SK-MEL-5 (cell line): Measurements from ENCODE around the gene PDGFC. TPM values are rescaled to one million over a fixed set of nuclear protein-coding genes. Genes with fewer than 3 reads are reported as not detected.
"Not testable (repeated sequence)": the region's sequence is repeated elsewhere in the genome, so short reads cannot be mapped to it uniquely, and the experiment has no call there.

Experiments
- DNase-seq: peaks from one replicate; pipeline ENCODE4 v3.0.0-alpha.2; 2016; ENCODE audit warnings: low read depth, low spot score
- in situ Hi-C: cut with HindIII; loops from 2 replicates; pipeline ENCODE4 v1.10.0; 2016; ENCODE audit warnings: low sequenced_read_pairs, high pct_unique_total_duplicates, low pct_unique_long_range_greater_than_20kb
- total RNA-seq: library from RNA; depleted of rRNA; stranded (reverse); fragments of >200 nt; shearing (Covaris generic); gene quantifications from 2 replicates; pipeline ENCODE4 v1.2.3, GENCODE V29; 2014

Gene PDGFC
- total RNA-seq, 1 experiment from 2014 or later, result 5.4 TPM

- in situ Hi-C loops, result no loop called here
- no peak for DNase-seq
Observed at GRCh38 chr4:156939139-156939538, 32.5 kb downstream of the PDGFC start.

GRCh38 chr4:156934259-156934635 is 37.4 kb downstream of the PDGFC start:
- DNase-seq, result no peak
- in situ Hi-C loops, result no loop called here

DNA sequence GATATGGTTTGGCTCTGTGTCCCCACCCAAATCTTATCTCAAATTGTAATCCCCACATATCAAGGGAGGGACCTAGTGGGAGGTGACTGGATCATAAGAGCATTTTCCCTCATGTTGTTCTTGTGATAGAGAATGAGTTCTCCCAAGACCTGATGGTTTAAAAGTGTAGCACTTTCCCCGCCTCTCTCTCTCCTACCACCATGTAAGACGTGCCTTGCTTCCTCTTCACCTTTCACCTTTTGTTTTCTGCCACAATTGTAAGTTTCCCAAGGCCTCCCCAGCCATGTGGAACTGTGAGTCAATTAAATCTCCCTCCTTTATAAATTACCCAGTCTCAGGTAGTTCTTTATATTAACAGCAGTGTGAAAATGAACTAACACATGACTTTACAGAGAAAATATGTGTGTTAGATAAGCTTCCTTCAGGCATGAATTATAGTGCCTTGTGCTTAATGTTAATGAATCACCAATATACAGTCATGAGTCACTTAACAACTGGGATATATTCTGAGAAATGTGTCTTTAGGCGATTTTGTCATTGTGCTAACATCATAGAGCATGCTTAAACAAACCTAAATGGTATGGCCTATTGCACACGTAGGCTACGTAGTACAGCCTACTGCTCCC is 37.9 kb downstream of the PDGFC start:
- in situ Hi-C loops, result no loop called here
- no peak for DNase-seq

- in situ Hi-C loops, DNase-seq: not testable (repeated sequence)
Observed at GRCh38 chr4:156932360-156932759, 39.2 kb downstream of the PDGFC start.

DNA sequence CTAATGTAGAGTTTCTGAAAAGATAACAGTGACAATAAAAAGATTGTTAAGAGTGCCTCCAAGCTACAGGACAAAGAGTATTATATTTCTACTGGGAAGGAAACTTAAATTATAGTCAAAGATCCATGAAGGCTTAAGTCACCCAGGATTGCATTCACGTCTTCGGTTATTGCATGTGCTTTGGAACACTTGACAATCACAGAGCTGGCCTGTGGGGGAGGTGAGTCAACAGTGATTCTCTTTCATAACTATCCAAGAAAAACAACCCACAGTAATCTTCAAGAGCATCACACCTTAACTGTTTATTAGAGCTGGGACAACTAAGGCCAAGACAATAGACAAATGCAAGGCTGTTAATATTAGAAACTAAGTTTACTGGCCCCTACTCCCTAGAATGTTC is 40.3 kb downstream of the PDGFC start:
- peak; percentile 64 for DNase-seq
- in situ Hi-C loops, result no loop called here

DNA sequence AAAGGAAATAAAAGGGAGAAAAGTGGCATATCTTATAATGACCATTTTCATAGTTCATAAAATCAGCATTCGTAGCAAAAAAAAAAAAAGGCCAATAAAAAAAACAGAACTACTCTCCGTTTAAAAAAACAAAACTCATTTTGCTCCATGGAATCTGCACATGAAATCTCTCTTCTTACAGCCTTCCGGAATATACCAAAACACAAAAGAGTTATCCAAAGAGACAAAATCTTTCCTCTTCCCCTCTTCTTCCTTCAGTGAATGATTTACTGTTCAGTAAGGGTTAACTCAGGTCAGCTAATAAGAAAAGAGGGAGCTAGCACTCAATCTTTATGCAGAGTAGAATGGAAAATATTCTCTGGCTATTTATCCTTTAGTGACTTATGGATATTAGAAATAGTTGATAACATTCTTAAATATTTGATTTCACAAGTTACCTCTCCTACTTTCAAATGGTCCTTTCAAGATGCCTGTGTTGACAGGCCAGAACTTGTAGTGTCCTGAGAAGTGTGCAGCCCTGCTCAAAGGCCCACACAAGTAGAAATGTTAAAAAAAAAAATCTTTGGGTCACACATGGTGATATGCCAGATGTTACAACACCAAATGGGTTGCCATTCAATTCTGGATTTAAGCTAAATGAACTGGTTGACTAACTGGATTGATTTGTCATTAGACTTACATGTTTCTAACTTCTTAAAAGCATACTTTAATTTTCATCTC is 42.1 kb downstream of the PDGFC start:
- in situ Hi-C loops, result no loop called here
- no peak for DNase-seq

- no peak for DNase-seq
- in situ Hi-C loops, result no loop called here
Observed at GRCh38 chr4:156924774-156925315, 46.8 kb downstream of the PDGFC start.

GRCh38 chr4:156923525-156923924 is 48.1 kb downstream of the PDGFC start:
- no peak for DNase-seq
- in situ Hi-C loops, result no loop called here

DNA sequence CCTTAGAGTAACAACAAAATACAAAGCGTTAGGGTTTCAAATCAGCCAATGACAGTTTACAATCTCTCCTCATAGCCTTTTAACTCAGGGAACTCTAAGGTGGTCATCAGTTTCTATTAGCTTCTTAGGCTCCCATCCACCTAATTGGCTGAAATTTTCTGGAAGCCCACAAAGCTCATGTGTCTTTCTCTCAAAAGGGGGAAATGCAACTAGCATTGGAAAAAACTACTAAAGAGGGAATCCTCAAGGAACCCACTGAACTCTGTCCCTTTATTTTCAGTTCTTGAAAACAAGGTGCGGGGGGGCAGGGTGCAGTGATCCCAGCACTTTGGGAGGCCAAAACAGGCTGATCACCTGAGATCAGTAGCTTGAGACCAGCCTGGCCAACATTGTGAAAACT is 56.4 kb downstream of the PDGFC start:
- DNase-seq, result no peak
- in situ Hi-C loops, result no loop called here

DNA sequence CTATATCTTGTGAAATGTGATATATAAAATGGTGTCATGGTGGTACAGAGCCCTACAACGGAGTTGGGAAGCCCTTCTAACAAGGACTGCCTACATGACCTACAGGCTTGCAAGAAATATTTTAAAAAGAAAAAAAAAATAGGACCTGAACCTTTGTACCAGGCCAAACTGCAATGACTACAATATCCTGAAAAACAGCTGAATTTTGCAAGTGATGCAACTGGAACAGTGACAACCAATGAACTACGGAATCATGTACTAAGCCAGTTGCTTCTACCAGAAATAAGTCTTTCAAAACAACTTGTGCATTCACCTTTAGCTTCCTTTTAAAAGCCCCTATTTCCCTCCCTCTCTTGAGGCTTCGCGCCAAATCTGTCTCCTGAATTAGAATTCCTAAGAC is 58.4 kb downstream of the PDGFC start:
- in situ Hi-C loops, result no loop called here
- DNase-seq, result no peak

DNA sequence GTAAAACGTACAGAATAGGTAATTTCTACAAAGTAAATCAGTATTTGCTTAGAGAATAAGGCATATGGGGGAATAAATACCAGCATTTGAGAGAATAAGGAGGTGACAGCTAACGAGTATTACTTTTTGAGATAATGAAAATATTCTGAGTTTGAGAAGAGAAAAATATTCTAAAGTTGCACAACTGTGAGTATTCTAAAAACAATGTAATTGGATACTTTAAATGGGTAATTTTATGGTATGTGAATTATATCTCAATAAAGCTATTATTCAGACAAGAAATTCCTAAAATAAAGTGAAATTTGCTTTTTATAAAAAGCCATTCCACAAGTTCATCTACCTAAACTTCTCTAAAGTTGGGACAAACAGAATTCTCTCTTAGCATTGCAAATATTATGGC is 62.6 kb downstream of the PDGFC start:
- in situ Hi-C loops, result no loop called here
- DNase-seq, result no peak

- in situ Hi-C loops, result no loop called here
- no peak for DNase-seq
Observed at GRCh38 chr4:156906325-156906724, 65.3 kb downstream of the PDGFC start.

DNA sequence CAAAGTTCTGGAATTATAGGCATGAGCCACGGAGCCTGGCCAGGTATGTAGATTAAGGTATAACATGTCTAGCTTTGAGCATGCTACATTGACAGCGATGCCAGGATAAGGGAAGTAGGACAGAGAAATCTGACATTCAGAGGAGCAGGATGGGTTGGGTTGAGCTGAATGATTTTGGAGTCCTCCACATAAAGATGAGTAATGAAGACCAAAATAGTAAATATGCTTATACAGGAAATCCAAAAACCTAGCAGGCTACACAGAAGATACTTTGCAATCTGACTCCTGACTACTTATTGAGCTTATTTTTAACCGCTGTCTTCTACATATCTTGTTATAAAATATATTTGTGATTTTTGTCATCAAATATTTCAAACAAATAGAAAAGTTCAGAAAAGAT is 69.7 kb downstream of the PDGFC start:
- in situ Hi-C loops, result no loop called here
- DNase-seq, result no peak

- DNase-seq, result no peak
- in situ Hi-C loops, result no loop called here
Observed at GRCh38 chr4:156898373-156899117, 73.1 kb downstream of the PDGFC start.

GRCh38 chr4:156896527-156896926 is 75.1 kb downstream of the PDGFC start:
- in situ Hi-C loops, result no loop called here
- DNase-seq, result no peak

- DNase-seq, result no peak
- in situ Hi-C loops, result no loop called here
Observed at GRCh38 chr4:156894234-156894633, 77.4 kb downstream of the PDGFC start.

GRCh38 chr4:156892805-156893204 is 78.8 kb downstream of the PDGFC start:
- DNase-seq, result no peak

More at GRCh38 chr4:156892805-156893204, 78.8 kb downstream of the PDGFC start:
- in situ Hi-C loops, result no loop called here
